HG02852 (cell line): Measurements from ENCODE around the gene CACNB4.
A peak's percentile ranks its signal among the peaks of the same experiment; 100 is the strongest.

Source experiments
- ATAC-seq: cut with Tn5 transposase; IDR thresholded peaks from one replicate; pipeline ENCODE4 v1.9.1; 2021; ENCODE audit warnings: mild to moderate bottlenecking, moderate library complexity; ENCODE audit not compliant: unreplicated experiment

The CACNB4 gene

DNA sequence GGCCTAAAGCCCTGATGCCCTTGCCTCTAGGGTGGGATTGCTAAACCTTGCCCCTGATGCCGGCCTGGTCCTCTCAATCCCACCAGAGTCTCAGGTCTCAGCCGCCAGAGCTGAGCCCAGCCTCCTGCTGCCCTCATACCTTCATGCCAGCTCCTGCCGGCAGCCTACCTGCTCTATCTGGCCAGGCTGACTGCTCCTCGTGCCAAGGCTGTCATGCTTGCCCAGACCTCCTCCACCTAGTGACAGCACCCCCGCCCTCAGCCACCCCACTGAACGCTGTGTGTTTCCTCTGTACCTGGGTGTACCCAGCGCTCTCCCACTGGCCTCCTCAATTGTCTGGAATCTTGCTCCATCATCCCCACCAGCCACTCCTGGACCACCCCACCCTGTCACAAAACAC lies 120.1 kb downstream of the CACNB4 start:
- ATAC-seq = no peak

GRCh38 chr2:151977631-151978030 lies 121.2 kb downstream of the CACNB4 start:
- no peak for ATAC-seq

DNA sequence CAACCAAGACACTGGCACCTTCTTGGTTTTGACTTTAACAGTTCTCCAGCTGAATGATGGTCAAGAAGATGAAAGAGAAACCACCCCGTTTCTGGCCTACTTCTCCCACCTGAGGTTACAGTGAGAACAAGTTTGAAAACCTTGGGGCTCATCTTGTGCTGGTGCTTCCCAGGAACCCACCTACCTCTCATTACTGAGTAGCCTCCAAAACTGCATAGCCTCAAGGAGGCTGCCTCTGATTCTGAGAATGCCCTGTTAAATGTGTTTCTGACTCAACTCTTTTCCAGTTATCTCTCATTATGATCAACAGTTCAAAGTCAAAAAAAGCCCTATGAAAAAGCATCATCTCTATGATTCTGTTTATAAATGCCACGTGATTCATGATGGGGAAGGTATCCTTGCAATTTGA lies 121.9 kb downstream of the CACNB4 start:
- ATAC-seq = peak; percentile 86

DNA sequence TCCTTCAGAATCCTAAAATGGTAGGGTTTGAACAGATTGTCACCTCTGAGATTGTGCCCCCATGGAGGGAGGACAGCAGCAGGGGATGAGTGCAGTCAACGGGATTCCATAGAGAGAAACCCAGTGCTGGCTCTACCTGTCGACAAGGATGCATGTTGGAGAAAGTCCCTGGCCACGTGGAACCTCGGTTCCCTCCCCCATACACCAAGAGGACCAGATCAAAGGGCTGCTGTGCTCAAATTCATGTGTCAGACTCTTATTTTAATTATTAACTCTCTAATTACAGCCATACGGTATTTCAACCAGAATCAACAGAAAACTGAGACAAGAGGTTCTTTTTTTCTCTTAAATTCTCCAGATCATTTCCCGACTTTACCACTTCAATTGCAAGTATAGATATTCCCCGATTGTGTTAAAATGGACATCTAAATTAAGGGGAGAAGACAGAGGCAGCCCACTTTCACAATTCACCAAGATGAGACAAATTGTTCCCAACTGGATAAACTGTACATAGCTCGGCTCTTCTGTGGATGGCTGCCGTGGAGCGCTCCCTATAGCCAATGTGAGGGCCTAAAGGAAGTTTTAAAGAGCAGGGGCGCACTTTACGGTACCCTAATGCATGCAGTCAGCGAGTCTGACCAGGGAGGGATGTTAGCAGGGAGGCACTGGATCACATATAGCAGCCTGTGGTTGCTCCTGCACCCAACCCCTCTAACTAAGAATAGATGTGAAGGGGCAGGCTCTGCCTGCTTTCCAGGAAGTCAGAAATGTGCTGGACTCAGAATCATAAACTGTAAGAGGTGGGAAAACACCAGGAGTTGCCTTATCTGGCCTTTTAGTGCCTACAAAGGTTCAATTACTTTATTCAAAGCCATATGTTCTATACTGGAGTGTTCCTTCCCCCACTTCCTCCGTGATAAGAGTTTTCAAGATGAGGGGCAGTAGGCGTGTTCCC lies 123.1 kb downstream of the CACNB4 start:
- no peak for ATAC-seq

- ATAC-seq = no peak
Observed at GRCh38 chr2:151974988-151975387, 123.9 kb downstream of the CACNB4 start.

DNA sequence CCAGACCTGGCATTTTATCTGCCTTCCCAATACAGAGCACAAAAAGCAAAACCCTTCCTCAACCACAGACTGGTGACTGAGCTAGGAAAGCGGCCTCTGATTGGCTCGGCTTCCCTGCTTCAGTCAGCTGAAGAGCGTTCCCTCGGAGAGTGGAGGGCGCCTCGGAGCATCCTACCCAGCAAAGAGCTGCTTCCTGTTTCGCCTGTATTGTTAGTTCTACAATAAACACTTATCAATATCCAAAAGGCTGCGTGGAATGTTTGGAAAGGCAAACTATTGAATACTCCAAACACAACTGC lies 125.0 kb downstream of the CACNB4 start:
- no peak for ATAC-seq

DNA sequence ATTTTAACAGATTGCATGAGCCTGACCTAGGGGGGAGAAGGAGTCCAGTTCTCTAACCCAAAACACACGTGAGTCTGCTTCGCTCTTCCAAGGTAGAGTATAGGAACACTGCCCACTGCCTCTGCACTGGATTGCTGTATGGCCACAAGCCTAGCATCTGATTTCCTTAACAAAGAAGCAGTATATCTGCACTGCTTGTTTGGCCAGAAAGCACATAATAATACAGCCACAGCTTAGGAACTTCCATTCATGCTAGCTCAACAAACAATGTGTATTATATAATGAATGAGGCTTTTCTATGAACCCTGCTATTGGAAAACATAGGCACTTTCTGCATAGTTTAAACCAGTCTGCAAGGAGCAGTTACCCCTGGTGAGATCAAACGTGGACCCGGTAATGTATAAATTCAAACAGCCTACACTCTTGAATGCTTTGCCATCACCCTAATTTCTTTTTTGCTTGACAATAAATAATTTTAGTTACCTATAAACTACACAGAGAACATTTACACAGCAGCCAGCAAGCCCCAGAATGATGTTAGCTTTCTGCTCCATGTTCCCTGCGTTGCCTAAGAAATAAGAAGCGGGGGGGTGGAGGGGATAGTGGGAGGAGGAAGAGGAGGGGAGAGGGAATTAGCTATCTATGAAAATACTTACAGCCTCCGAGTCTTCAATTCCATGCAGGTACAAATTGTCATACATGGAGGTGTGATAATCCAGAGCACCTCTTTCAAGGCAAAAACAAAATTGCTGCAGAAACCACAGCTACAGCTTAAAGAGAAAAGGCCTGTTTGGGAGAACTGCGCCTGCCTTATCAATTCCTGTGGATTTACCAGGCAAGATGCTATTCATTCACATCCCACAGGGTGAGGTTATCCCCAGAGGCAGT lies 125.6 kb downstream of the CACNB4 start:
- no peak for ATAC-seq

GRCh38 chr2:151972241-151973012 lies 126.4 kb downstream of the CACNB4 start:
- no peak for ATAC-seq

GRCh38 chr2:151971301-151972051 lies 127.4 kb downstream of the CACNB4 start:
- ATAC-seq = no peak

GRCh38 chr2:151968770-151969470 lies 129.9 kb downstream of the CACNB4 start:
- ATAC-seq = no peak

DNA sequence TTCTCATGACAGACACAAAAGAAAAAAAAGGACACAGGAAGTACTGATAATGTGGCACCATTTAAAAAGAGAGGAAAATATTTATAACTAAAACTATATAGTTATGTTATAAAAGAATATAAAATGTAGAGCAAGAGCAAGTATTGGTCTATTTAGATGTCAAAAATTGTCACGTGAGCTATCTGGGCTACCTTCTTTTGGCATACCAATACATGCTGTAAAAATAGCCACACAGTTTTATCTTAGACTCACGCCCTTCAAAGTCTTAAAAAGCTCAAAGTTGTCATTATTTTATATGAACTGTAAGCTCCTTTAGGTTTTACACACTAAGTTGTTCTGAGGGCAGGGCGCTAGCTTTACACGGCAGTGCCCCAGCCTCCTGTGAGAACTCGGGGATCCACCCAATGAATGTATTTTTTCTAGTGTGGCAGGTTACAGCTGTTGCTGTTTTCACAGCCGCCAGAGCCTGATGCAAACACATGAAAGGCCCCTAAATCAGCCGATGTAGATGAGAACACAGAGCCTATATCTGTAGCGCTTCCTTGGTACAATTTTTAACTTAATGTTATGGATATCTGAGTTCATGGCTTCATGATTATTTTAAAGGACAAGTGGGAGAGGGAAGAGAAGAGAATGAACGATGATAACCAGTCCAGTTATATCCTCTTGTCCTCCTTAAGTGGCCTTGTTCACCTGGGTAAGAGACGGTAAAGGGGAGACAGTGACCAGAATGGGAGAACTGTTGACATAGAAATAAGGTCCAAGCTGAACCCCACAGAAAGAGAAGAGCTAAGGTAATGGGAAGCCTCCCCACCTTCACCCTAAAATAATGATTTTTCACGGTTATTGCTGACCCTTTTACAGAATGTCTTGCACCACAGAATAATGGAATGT lies 130.8 kb downstream of the CACNB4 start:
- ATAC-seq = no peak

- no peak for ATAC-seq
Observed at GRCh38 chr2:151965884-151966283, 133.0 kb downstream of the CACNB4 start.

- ATAC-seq = no peak
Observed at GRCh38 chr2:151961558-151961957, 137.3 kb downstream of the CACNB4 start.

- no peak for ATAC-seq
Observed at GRCh38 chr2:151959238-151959637, 139.6 kb downstream of the CACNB4 start.

- ATAC-seq = no peak
Observed at GRCh38 chr2:151953467-151953866, 145.4 kb downstream of the CACNB4 start.

- no peak for ATAC-seq
Observed at GRCh38 chr2:151952691-151953456, 146.0 kb downstream of the CACNB4 start.

- ATAC-seq = peak; percentile 32
Observed at GRCh38 chr2:151947813-151948165, 151.1 kb downstream of the CACNB4 start.
